HCT116 (cell line): ENCODE data around the gene DMKN. TPM values are rescaled to one million over a fixed set of nuclear protein-coding genes. Genes with fewer than 3 reads are reported as not detected.
A peak's percentile ranks its signal among the peaks of the same experiment; 100 is the strongest.

Experiments
- ATAC-seq: fragments of 200-7000 bp; cut with Tn5 transposase; 2 replicates; pipeline ENCODE4 v1.9.1; 2020; ENCODE audit warnings: mild to moderate bottlenecking, moderate library complexity
- BruUV-seq: library from RNA; stranded (reverse); fragments of 400-500 nt; replicated peaks from 2 replicates; lab custom pipeline; 2021; lab: Mats Ljungman, UMichigan
- CTCF ChIA-PET: fragments of 300-600 bp; sonication (Branson Sonifier 250); formaldehyde crosslinking; loops from one replicate; lab custom pipeline; 2021; ENCODE audit warnings: antibody characterized with exemption; lab: Charles Lee
- POLR2A ChIA-PET: fragments of 300-600, 350-600 bp; sonication (Branson Sonifier 250); formaldehyde crosslinking; loops from one replicate; lab custom pipeline; 2021; ENCODE audit warnings: antibody characterized with exemption; lab: Charles Lee
- RAD21 ChIA-PET, 2 experiments: fragments of 300-600 bp; sonication (Branson Sonifier 250); formaldehyde crosslinking; loops; one replicate each; lab custom pipeline; 2023; ENCODE audit warnings: low total read pairs in 2 of 2; ENCODE audit not compliant: uncharacterized antibody in 2 of 2, unreplicated experiment in 2 of 2, low non-redundant PET in 1 of 2; lab: Charles Lee
- DNase-seq: peaks from one replicate; pipeline ENCODE4 v3.0.0-alpha.2; 2010; ENCODE audit warnings: low read depth, low spot score
- H2AFZ ChIP-seq: fragments of 200-600 bp; shearing (Covaris generic), sonication (generic); 2 replicates; pipeline ENCODE4 v1.6.1; 2017; ENCODE audit warnings: low read depth, mixed run types, mixed read lengths, antibody characterized with exemption, low read length; ENCODE audit not compliant: poor library complexity, severe bottlenecking
- H3K27ac ChIP-seq: 2 replicates; pipeline ENCODE4 v1.5.1; 2012; ENCODE audit warnings: low read depth, low read length
- H3K27me3 ChIP-seq: fragments of 200-600 bp; sonication (generic); 2 replicates; pipeline ENCODE4 v1.6.1; 2016; ENCODE audit warnings: mixed run types, low read length, mixed read lengths; ENCODE audit not compliant: insufficient read depth
- H3K36me3 ChIP-seq, 2 experiments: fragments of 200-500 bp in 1 of 2; fragments of 200-600 bp in 1 of 2; sonication (Bioruptor generic) in 1 of 2; sonication (generic) in 1 of 2; 2 replicates each; pipeline versions ENCODE4 v1.5.1 to v1.6.1; 2014 to 2016; ENCODE audit warnings: low read length in 2 of 2, inconsistent platforms in 1 of 2, mixed read lengths in 1 of 2, mixed run types in 1 of 2; ENCODE audit not compliant: insufficient read depth in 2 of 2, control insufficient read depth in 1 of 2
- H3K4me1 ChIP-seq, 2 experiments: fragments of 200-600 bp in 1 of 2; sonication (generic) in 1 of 2; 2 replicates each; pipeline versions ENCODE4 v1.5.1 to v1.6.1; 2012 to 2017; ENCODE audit warnings: low read length in 2 of 2, inconsistent platforms in 1 of 2, mild to moderate bottlenecking in 1 of 2, mixed read lengths in 1 of 2, mixed run types in 1 of 2, moderate library complexity in 1 of 2; ENCODE audit not compliant: insufficient read depth in 2 of 2, control insufficient read depth in 1 of 2
- H3K4me2 ChIP-seq: fragments of 200-600 bp; sonication (generic); 2 replicates; pipeline ENCODE4 v1.6.1; 2017; ENCODE audit warnings: mixed run types, low read length, mixed read lengths
- H3K4me3 ChIP-seq, 2 experiments: fragments of 200-600 bp in 1 of 2; sonication (generic) in 1 of 2; replicated peaks in 1 of 2; 2 replicates each; pipeline ENCODE4 v1.5.1; 2011 to 2016; ENCODE audit warnings: low read length in 2 of 2, control low read depth in 1 of 2, low read depth in 1 of 2, mild to moderate bottlenecking in 1 of 2, mixed read lengths in 1 of 2, mixed run types in 1 of 2
- H3K79me2 ChIP-seq: fragments of 200-600 bp; sonication (generic); 2 replicates; pipeline ENCODE4 v1.6.1; 2017; ENCODE audit warnings: mild to moderate bottlenecking, mixed run types, low read length, moderate library complexity, mixed read lengths; ENCODE audit not compliant: insufficient read depth
- H3K9ac ChIP-seq: fragments of 200-600 bp; sonication (generic); 2 replicates; pipeline ENCODE4 v1.6.1; 2016; ENCODE audit warnings: low read length, mixed read lengths
- H3K9me2 ChIP-seq: fragments of 200-600 bp; sonication (generic), shearing (Covaris generic); 2 replicates; pipeline ENCODE4 v1.6.1; 2017; ENCODE audit warnings: mixed run types, mild to moderate bottlenecking, moderate library complexity; ENCODE audit not compliant: insufficient read depth
- H3K9me3 ChIP-seq, 2 experiments: fragments of 200-500 bp in 1 of 2; fragments of 200-600 bp in 1 of 2; sonication (Bioruptor generic) in 1 of 2; sonication (generic) in 1 of 2; 2 replicates each; pipeline ENCODE4 v1.6.1; 2014 to 2017; ENCODE audit warnings: low read length in 2 of 2, mixed read lengths in 2 of 2, inconsistent platforms in 1 of 2, low read depth in 1 of 2, mild to moderate bottlenecking in 1 of 2, mixed run types in 1 of 2, moderate library complexity in 1 of 2; ENCODE audit not compliant: control insufficient read depth in 1 of 2, insufficient read depth in 1 of 2
- H4K20me1 ChIP-seq: fragments of 200-600 bp; sonication (generic), shearing (Covaris generic); 2 replicates; pipeline ENCODE4 v1.6.1; 2017; ENCODE audit warnings: mixed run types, mild to moderate bottlenecking, moderate library complexity; ENCODE audit not compliant: insufficient read depth
- ATF3 ChIP-seq: IDR thresholded peaks from 2 replicates; pipeline ENCODE4 v1.6.1; 2012
- CBX3 ChIP-seq: IDR thresholded peaks from 2 replicates; pipeline ENCODE4 v1.6.1; 2012; ENCODE audit warnings: low read depth
- CTCF ChIP-seq, 3 experiments: fragments of 200-600 bp in 1 of 3; sonication (generic) in 1 of 3; IDR thresholded peaks in 2 of 3; conservative IDR thresholded peaks in 1 of 3; 2 replicates each; pipeline ENCODE4 v1.5.1; 2012 to 2017; ENCODE audit warnings: low read depth in 2 of 3, low read length in 2 of 3, antibody characterized with exemption in 1 of 3, borderline replicate concordance in 1 of 3, control low read depth in 1 of 3, mild to moderate bottlenecking in 1 of 3, mixed read lengths in 1 of 3, mixed run types in 1 of 3, moderate library complexity in 1 of 3; ENCODE audit not compliant: insufficient read depth in 1 of 3
- EGR1 ChIP-seq: IDR thresholded peaks from 2 replicates; pipeline ENCODE4 v1.6.1; 2012; ENCODE audit warnings: low read depth
- EZH2 ChIP-seq: fragments of 200-600 bp; sonication (generic); IDR thresholded peaks from 2 replicates; pipeline ENCODE4 v1.6.1; 2017; ENCODE audit warnings: antibody characterized with exemption, mixed run types
- MAX ChIP-seq: IDR thresholded peaks from 2 replicates; pipeline ENCODE4 v1.6.1; 2012
- POLR2AphosphoS5 ChIP-seq: IDR thresholded peaks from 2 replicates; pipeline ENCODE4 v1.6.1; 2011; ENCODE audit warnings: mild to moderate bottlenecking, low read depth, low read length, moderate library complexity
- RAD21 ChIP-seq: IDR thresholded peaks from 2 replicates; pipeline ENCODE4 v1.6.1; 2012; ENCODE audit warnings: low read depth, mild to moderate bottlenecking
- SP1 ChIP-seq: IDR thresholded peaks from 2 replicates; pipeline ENCODE4 v1.6.1; 2012; ENCODE audit warnings: low read depth
- SRF ChIP-seq: IDR thresholded peaks from 2 replicates; pipeline ENCODE4 v1.6.1; 2012; ENCODE audit warnings: low read depth
- TCF7L2 ChIP-seq: IDR thresholded peaks from 2 replicates; pipeline ENCODE4 v1.7.0; 2011; ENCODE audit warnings: borderline replicate concordance, inconsistent platforms; ENCODE audit not compliant: insufficient read depth, insufficient read length; ENCODE audit errors: extremely low read depth
- YY1 ChIP-seq: IDR thresholded peaks from 2 replicates; pipeline ENCODE4 v1.6.1; 2011; ENCODE audit warnings: low read length, low read depth, moderate library complexity, mild to moderate bottlenecking; ENCODE audit not compliant: insufficient replicate concordance; ENCODE audit errors: extremely low read depth
- ZFX ChIP-seq: fragments of 450-650 bp; IDR thresholded peaks from 2 replicates; pipeline ENCODE4 v1.6.1; 2017
- ZNF274 ChIP-seq: fragments of 200-500 bp; sonication (Bioruptor generic); IDR thresholded peaks from 2 replicates; pipeline ENCODE4 v1.6.1; 2014; ENCODE audit warnings: mild to moderate bottlenecking, low read depth, low read length, inconsistent platforms
- intact Hi-C: fragments of 100-400 bp; cut with micrococcal nuclease; formaldehyde crosslinking; loops from 2 replicates; pipeline ENCODE4 v1.10.0; 2022
- total RNA-seq: library from RNA; stranded (reverse); gene quantifications from one replicate; pipeline ENCODE4 v1.2.1, GENCODE V29; 2021; ENCODE audit not compliant: unreplicated experiment

Gene DMKN
- total RNA-seq, 1 experiment from 2014 or later, result 246 TPM

- TF ChIP-seq MAX (no peak), EGR1 (no peak), POLR2AphosphoS5 (no peak), SP1 (no peak), YY1 (no peak), ZFX (no peak), ZNF274 (no peak), SRF (no peak), EZH2 (no peak), CBX3 (no peak), RAD21 (no peak), TCF7L2 (no peak), ATF3 (no peak), CTCF (IDR thresholded peaks at IDR 0.05 in 2 of 3, conservative IDR thresholded peaks at IDR 0.05 in 1 of 3; ENCODE audit: borderline replicate concordance in 1 of 3, insufficient read depth in 1 of 3, low read depth in 2 of 3, low read length in 2 of 3) (no peak)
- intact Hi-C loops, result no loop called here
- peak overlapping the region; percentile 94; the same call in 1 of the 2 replicates for H3K4me2 ChIP-seq
- peak overlapping the region; percentile 85; the same call in 1 of the 2 replicates for H3K9ac ChIP-seq
- no peaks in the 10 kb centered on the region for H3K9me3 ChIP-seq
- no peak overlapping the region for H3K4me3 ChIP-seq
- no peaks in the 10 kb centered on the region for H3K27me3 ChIP-seq
- H3K4me1 ChIP-seq, result peaks cover 5 to 21% of the 10 kb centered on the region in 2 experiments; a peak in 3 of 4 replicates
- no peak overlapping the region for H3K27ac ChIP-seq
- no peaks in the 10 kb centered on the region for H3K9me2 ChIP-seq
- peaks cover 14 to 30% of the 10 kb centered on the region in 2 experiments; a peak in 3 of 4 replicates for H3K36me3 ChIP-seq
- CTCF ChIA-PET, result interaction anchor here (1.8 to 2.5 kb wide), 2 partner anchors 13 to 155 kb away, joined by 6 to 11 read pairs; no protein-coding TSS in a partner anchor
- DNase-seq (no peak), ATAC-seq (no peak)
- BruUV-seq, result no TSS peak
- RAD21 ChIA-PET, result no interaction called here
- POLR2A ChIA-PET, result interaction anchor here (1.5 kb wide), 1 partner anchor 136 kb away, joined by 6 read pairs; no protein-coding TSS in a partner anchor
- peaks cover 49% of the 10 kb centered on the region for H3K79me2 ChIP-seq
- no peak overlapping the region for H2AFZ ChIP-seq
- no peaks in the 10 kb centered on the region for H4K20me1 ChIP-seq
Observed at GRCh38 chr19:35508129-35508528, 5.3 kb downstream of the DMKN start.
